Central memory CD4-positive, alpha-beta T cell (primary cell): ENCODE measurements around the gene ZNF283.

Experiments used
- DNase-seq: peaks from one replicate; pipeline ENCODE4 v3.0.0; 2022
- total RNA-seq, 3 experiments: gene quantifications; one replicate each; lab custom pipeline; 2026; lab: John Stamatoyannopoulos, UW

ZNF283 gene
- total RNA-seq = 10.4 to 28.1 (median 12.1) reads per million in 3 experiments

- peak; percentile 73 for DNase-seq
Measured at GRCh38 chr19:43826787-43827754, at the start of gene ZNF283. Gene ZNF283 (plus strand): TSS chr19:43827321. CDS start chr19:43833505, 6,184 bp downstream.

DNA sequence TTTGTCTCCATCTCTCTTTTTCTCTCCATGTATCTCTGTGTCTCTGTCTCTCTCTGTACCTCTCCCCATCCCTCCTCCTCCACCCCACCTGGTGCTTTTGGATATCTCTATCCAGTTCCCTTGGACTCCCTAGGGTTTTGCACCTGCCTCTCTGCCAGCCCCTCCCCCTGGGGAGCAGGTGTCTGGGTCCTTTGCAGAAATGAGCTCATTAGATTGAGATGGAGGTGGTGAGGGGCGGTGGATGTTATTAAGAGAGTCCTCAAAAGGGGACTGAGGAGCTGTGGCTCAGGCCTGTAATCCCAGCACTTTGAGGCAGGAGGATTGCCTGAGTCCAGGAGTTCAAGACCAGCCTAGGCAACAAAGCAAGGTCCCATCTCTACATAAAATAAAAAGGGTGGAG, 48.5 kb upstream of the ZNF283 start:
- DNase-seq = no peak

- DNase-seq = no peak
Measured at GRCh38 chr19:43779147-43779819, 47.8 kb upstream of the ZNF283 start.

DNA sequence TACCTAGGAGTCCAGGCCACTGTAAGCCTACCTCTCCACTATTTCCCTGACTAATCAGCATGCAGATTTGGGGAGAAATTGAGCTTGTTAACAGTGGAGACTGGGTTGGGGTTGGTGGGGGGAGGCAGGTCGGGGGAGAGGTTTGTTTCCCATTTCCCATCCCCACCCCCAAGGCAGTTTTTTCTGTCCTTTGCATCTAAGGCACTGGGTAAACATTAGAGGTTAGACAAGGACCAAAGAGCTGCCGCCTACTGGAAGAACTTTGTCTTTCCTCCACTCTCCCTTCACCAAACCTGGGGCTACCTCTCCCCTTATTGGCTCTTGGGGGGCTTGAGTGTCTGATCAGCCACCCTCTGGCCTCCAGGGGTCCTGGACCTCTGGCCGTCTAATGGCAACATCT, 47.3 kb upstream of the ZNF283 start:
- DNase-seq = no peak

DNA sequence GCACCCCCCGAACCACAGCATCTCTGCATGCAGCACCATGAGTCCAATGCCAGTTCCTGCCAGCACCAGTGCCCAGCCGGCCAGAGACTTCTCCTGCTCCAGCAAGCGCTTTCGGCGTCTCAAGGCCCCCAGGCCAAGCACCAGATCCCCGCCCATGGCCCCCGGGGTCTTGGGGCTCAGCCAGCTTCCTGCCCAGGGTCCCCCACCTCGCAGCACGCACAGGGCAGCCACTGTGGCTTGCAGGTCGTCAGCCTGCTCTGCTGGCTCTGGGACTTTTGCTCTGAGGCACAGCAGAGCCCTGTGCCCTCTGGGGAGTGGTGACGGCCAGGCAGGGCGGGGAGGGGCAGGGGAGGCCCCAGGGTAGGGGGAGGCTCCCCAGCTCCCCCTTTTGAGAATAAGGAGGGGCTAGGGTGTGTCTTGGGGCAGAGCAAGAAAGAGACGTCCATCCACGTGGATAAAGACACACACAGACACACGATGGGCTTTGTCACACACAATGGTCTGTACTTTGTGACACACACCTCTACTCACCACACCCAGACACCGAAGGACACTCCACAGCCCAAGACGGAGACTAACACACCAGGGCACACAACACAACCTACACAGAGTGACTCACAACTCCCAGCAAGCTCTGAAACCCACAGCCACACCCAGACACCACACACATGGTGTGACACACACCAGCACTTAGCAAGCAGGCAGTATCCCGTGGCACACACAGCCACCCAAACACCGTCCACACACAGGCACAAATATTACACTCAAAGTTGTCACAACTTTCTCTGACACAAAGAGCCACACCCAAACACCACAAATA, 46.2 kb upstream of the ZNF283 start, which contains the start of gene KCNN4:
Gene KCNN4, minus strand, starts transcription at position 268 of the 820 bp plus-strand sequence. Its CDS starts 112 bp downstream, at position 156.
- DNase-seq = peak; percentile 36

DNA sequence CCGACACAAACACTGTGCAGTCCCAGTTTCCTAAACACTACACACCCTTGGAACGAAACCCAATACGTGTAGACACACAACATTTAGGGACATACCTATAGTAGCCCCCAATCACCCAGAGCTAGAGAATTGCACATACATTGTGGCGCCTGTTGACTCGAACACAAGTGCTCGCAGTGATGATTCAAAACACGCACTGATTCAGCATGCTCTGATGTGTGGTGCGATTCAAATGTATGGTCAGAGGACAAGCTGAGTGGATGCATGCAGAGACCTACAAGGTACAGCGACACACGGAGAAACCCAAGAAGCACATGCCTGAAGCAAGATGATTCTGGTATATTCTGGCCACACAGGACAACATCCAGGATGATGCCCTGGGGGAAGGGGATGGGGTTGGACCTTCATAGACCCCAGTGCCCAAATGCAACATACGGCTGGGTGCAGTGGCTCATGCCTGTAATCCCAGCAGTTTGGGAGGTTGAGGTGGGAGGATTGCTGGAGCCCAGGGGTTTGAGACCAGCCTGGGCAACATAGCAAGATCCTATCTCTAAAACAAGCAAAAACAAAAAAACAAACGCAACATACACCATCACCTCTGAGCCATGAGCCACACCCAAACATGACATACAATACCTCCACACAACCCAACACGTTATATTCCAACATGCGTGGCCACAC, 45.4 kb upstream of the ZNF283 start:
- no peak for DNase-seq

DNA sequence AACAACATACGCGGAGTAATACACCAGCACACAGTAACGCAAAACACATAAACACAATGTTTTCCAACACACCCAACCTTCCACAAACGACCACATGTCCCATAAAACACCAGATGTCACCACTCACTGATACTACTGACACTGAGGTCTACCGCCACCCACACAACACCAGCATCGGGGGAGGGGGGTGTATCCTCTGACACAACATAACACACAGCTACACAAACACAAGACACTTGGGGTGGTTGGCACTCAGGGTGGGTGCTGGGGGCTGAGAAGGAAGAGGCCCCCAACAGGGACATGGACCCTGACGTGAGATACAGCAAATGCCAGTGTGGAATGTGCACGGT, 44.8 kb upstream of the ZNF283 start:
- no peak for DNase-seq

- DNase-seq = peak; percentile 22
Measured at GRCh38 chr19:43782689-43783231, 44.4 kb upstream of the ZNF283 start.

- DNase-seq = no peak
Measured at GRCh38 chr19:43783636-43784035, 43.5 kb upstream of the ZNF283 start.

DNA sequence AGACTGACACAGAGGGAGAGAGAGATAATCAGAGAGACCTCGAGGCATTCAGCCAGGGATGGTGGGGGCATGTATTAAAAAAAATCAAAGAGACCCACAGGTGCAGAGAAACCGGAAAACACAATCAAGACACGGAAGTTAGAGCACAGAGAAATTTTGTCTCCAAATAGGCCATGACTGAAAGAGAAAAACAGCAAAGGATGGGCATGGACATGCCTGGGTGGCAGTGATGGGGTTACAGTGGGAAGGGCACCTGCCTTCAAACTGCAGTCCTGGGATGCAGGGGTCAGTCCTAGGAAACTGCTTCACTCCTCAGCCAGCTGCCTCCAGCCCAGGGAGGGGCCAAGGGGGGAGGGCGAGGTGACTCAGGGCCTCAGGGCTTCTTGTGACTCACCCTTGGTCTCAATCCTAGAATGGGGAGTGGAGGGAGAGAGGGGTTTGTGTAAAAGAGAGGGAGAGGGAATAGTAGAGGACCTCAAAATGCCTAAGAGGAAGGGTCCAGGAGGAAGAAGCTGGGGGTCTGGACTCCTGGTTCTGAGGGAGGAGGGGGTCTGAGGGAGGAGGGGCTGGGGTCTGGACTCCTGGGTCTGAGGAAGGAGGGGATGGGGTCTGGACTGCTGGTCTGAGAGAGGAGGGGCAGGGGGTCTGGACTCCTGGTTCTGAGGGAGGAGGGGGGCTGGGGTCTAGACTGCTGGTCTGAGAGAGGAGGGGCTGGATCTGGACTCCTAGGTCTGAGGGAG, 42.7 kb upstream of the ZNF283 start:
- DNase-seq = peak; percentile 60

- peak; percentile 64 for DNase-seq
Measured at GRCh38 chr19:43784981-43785808, 41.9 kb upstream of the ZNF283 start.

DNA sequence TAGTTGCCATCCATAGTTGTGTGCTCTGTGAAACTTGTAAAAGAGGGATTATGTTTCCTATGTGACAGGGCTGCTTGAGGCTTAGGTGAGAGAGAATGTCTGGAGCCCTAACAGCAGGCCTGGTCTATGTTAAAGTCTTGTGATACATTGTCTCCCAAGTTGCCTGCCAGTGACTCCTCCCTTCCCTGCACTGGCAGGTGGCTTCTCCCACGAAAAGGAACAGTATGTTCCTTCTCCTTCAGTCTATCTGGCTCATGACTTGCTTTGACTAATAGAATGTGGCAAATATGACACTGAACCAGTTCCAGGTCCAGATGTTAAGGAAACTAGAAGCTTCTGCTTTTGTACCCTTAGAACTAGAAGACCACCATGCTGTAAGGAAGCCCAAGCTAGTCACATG, 40.5 kb upstream of the ZNF283 start:
- no peak for DNase-seq

GRCh38 chr19:43789029-43789428, 38.1 kb upstream of the ZNF283 start:
- no peak for DNase-seq

DNA sequence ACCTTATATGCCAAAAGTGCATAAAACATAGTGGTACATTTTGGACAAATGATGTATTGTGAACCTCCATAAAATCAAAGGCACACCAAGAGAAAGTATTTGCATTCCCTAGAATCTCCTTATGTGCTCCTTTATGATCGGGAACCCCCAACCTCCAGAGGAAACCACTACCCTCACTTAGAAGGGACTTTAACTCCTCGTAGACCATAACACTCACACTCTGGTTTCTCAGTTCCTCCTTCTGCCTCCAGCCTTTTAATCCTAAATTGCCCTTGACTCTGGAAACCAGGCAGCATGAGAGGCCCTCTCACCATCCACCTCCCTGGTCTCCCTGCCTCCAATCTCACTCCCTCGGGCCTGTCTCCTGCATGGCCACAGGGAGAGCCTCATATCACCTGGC, 36.5 kb upstream of the ZNF283 start:
- no peak for DNase-seq

DNA sequence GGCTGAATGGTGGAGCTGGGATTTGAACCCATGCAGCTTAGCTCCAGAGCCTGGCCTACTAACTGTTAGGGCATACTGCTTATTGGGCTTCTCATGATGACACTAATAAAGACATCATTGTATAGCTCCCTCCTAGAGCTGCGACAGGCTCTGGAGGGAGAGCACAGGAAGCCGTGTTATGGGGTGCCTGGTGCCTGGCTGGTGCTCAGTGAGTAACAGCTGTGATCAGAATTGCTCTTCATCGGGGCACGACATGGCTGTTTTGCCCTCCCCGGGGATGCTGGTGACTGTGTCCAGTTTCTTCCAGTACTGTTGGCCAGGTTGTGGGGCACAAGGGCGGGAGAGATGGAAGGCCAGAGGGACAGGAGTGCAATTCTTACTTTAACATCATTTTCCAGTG, 30.0 kb upstream of the ZNF283 start:
- no peak for DNase-seq

DNA sequence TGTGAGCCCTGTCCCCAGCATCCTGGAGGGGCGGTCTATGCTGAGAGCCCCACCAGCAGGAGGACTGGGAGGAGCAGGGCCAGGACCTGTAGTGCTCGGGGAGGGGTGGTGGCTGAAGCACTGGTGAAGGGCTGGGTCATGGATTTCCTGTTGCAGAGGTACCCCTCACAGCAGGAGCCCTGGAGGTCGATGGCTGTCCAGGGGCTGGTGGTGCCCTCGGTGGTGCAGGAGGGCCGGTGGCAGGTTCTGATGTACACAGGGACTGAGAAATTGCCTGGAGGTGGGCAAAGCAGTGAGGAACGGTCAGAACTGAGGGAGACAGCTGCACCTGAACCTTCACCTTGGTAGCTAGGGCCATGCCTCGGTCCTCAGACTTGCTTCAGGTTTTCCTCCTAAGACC, 29.6 kb upstream of the ZNF283 start:
- no peak for DNase-seq

DNA sequence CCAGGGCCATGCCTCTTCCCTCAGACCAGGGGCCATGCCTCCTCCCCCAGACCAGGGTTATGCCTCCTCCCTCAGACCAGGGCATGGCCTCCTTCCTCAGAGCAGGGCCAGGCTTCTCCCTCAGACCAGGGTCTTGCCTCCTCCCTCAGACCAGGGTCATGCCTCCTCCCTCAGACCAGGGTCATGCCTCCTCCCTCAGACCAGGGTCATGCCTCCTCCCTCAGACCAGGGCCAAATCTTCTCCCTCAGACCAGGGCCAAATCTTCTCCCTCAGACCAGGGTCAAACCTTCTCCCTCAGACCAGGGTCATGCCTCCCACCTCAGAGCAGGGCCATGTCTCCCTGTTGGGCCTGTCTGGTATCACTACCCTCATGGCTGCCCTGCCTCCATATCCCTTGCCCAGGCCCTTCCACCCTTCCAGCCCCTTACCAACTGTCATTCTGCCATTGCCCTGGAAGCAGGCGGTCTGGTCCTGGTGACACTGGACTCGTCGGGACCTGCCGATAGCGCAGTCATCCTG, 29.0 kb upstream of the ZNF283 start:
- no peak for DNase-seq

DNA sequence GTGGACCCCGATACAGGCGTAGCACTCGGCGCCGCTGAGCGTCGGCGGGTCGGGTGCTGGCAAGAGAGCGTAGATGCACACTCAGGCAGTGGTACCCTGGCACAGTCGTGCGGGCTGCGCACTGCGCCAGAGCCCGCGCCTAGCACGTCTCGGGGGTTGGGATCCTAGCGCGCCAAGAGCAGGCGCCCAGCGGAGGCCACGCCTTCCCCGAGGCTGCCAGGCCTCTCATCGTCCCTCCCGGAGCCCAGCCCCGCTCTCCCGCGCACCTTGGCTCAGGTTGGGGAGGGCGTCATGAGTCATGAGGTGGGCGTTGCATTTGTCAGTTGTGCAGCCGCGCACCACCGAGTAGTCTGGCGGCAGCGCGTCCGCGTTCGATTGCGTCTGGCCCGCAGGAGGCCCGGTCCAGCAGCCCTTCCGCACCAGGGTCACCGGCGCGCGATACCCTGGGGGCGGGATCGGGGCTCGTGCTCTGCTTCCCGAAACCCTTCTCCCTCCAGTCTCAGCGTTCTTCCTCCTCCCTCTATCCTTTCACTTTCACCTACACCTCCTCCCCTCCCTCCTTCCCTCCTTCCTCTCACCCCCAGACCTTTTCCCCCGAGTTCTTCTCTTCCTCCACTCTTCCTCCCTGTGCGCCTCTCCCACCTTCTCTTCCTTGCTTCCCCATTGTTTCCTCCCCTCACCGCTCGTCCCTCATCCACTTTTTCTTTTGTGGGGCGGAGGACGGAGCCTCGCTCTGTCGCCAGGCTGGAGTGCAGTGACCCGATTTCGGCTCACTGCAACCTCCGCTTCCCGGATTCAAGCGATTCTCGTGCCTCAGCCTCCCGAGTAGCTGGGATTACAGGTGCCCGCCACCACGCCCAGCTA, 28.3 kb upstream of the ZNF283 start:
- peak; percentile 32 for DNase-seq

- no peak for DNase-seq
Measured at GRCh38 chr19:43799502-43800142, 27.5 kb upstream of the ZNF283 start.
